Measurements from ENCODE around the gene SCLY. TPM values are rescaled to one million over a fixed set of nuclear protein-coding genes. Genes with fewer than 3 reads are reported as not detected.

SCLY gene
- total and polyA plus RNA-seq, 2 of the 13 experiments (the other 11 are each of a cell fraction or from before 2014, with no cell fraction given), result 27.9 to 38.6 TPM

- H3K4me3 ChIP-seq (replicated peaks in 1 of 3; ENCODE audit: insufficient read depth in 1 of 3, low read depth in 2 of 3, low read length in 3 of 3), result no peak overlapping the region
- no peak for FAIRE-seq
- peaks cover 27 to 45% of the 10 kb centered on the region in 2 experiments for H3K36me3 ChIP-seq (replicated peaks in 1 of 2; ENCODE audit: control insufficient read depth in 1 of 2, insufficient read depth in 2 of 2, low read length in 2 of 2)
- no peaks in the 10 kb centered on the region for H4K20me1 ChIP-seq (ENCODE audit: insufficient read depth, low read length)
- no peak overlapping the region for H3K9ac ChIP-seq (ENCODE audit: insufficient read depth, low read depth, low read length)
- no peaks in the 10 kb centered on the region for H3K27me3 ChIP-seq (ENCODE audit: control insufficient read depth in 1 of 2, insufficient read depth in 2 of 2, low read length in 2 of 2)
- H3K27ac ChIP-seq (ENCODE audit: extremely low read length, insufficient read depth, low read length), result no peak overlapping the region
- in situ Hi-C loops (cut with HindIII; ENCODE audit: extremely low pct_ligation_motif_present, low pct_unique_long_range_greater_than_20kb), result no loop called here
- no peak for DNase-seq (ENCODE audit: low spot score)
- H3K4me2 ChIP-seq (ENCODE audit: low read depth, low read length), result no peak overlapping the region
- H3K9me3 ChIP-seq (ENCODE audit: low read length), result peaks cover 7% of the 10 kb centered on the region; the same call in 1 of the 2 replicates
- TF ChIP-seq ZNF614 (CRISPR knock-in tag; IDR thresholded peaks at IDR 0.05; ENCODE audit: borderline replicate concordance) (no peak), SKIL (CRISPR knock-in tag; IDR thresholded peaks at IDR 0.05; ENCODE audit: borderline replicate concordance) (no peak), UBTF (CRISPR knock-in tag; IDR thresholded peaks at IDR 0.05) (no peak), ZNF18 (CRISPR knock-in tag; IDR thresholded peaks at IDR 0.05; ENCODE audit: insufficient replicate concordance) (no peak), TCF7 (IDR thresholded peaks at IDR 0.05; ENCODE audit: low read depth) (no peak)
- H2AFZ ChIP-seq (ENCODE audit: low read length), result no peak overlapping the region
- intact Hi-C loops (cut with micrococcal nuclease; ENCODE audit: unreplicated experiment), result no loop called here
- POLR2A ChIA-PET, result no interaction called here
- no TSS peak for BruUV-seq (replicated peaks)
- no peak for ATAC-seq
- WGBS (ENCODE audit: low lambda C conversion rate), result 98% methylated on average over 17 of the region's 17 CpGs
- CTCF ChIA-PET (ENCODE audit: low intra/inter-chr PET ratio, low total read pairs), result no interaction called here
- peaks cover 4% of the 10 kb centered on the region for H3K79me2 ChIP-seq (ENCODE audit: insufficient read depth, low read length)
- H3K4me1 ChIP-seq (ENCODE audit: insufficient read depth, low read length), result peaks cover 40% of the 10 kb centered on the region
Observed at GRCh38 chr2:238082151-238082550, 21.4 kb downstream of the SCLY start.
